BE2C (cell line): ENCODE data around the gene SPOCK2.

ENCODE experiments used
- DNase-seq: peaks from one replicate; pipeline ENCODE4 v3.0.0-alpha.2; 2020
- H3K27me3 ChIP-seq: fragments of 250-450 bp; sonication (Bioruptor Pico); 2 replicates; pipeline ENCODE4 v1.5.1; 2020; ENCODE audit warnings: mild to moderate bottlenecking
- H3K36me3 ChIP-seq: fragments of 250-450 bp; sonication (Bioruptor Pico); 2 replicates; pipeline ENCODE4 v1.5.1; 2020; ENCODE audit warnings: mild to moderate bottlenecking
- H3K4me1 ChIP-seq: fragments of 250-450 bp; sonication (Bioruptor Pico); 2 replicates; pipeline ENCODE4 v1.5.1; 2020
- H3K4me3 ChIP-seq: 2 replicates; pipeline ENCODE4 v1.5.1; 2011; ENCODE audit warnings: low read depth, low read length
- H3K9me3 ChIP-seq: fragments of 250-450 bp; sonication (Bioruptor Pico); 2 replicates; pipeline ENCODE4 v1.5.1; 2020
- CTCF ChIP-seq: IDR thresholded peaks from 2 replicates; pipeline ENCODE4 v1.5.1; 2012; ENCODE audit warnings: mild to moderate bottlenecking, low read depth, low read length

SPOCK2 gene

GRCh38 chr10:72041491-72041890 is 46.9 kb downstream of the SPOCK2 start:
- Histone ChIP-seq H3K9me3 (no peaks in the 10 kb centered on the region), H3K4me3 (no peak overlapping the region), H3K4me1 (peaks cover 7% of the 10 kb centered on the region), H3K27me3 (no peaks in the 10 kb centered on the region), H3K36me3 (no peaks in the 10 kb centered on the region)
- TF ChIP-seq CTCF: no peak
- no peak for DNase-seq

GRCh38 chr10:72039377-72039776 is 49.0 kb downstream of the SPOCK2 start:
- TF ChIP-seq CTCF: no peak
- Histone ChIP-seq H3K4me3 (no peak overlapping the region), H3K27me3 (no peaks in the 10 kb centered on the region), H3K36me3 (no peaks in the 10 kb centered on the region), H3K9me3 (no peaks in the 10 kb centered on the region), H3K4me1 (peaks cover 1% of the 10 kb centered on the region)
- DNase-seq: no peak

- DNase-seq: no peak
- H3K9me3 ChIP-seq: no peaks in the 10 kb centered on the region
- TF ChIP-seq CTCF: no peak
- no peaks in the 10 kb centered on the region for H3K36me3 ChIP-seq
- no peaks in the 10 kb centered on the region for H3K27me3 ChIP-seq
- H3K4me3 ChIP-seq: no peak overlapping the region
- no peaks in the 10 kb centered on the region for H3K4me1 ChIP-seq
Measured at GRCh38 chr10:72038458-72039001, 49.8 kb downstream of the SPOCK2 start.

- Histone ChIP-seq H3K9me3 (no peaks in the 10 kb centered on the region), H3K27me3 (no peaks in the 10 kb centered on the region), H3K36me3 (no peaks in the 10 kb centered on the region), H3K4me1 (no peaks in the 10 kb centered on the region), H3K4me3 (no peak overlapping the region)
- TF ChIP-seq CTCF: no peak
- DNase-seq: no peak
Measured at GRCh38 chr10:72037811-72038210, 50.5 kb downstream of the SPOCK2 start.

- no peak for DNase-seq
- no peak for TF ChIP-seq CTCF
- Histone ChIP-seq H3K4me3 (no peak overlapping the region), H3K27me3 (no peaks in the 10 kb centered on the region), H3K36me3 (no peaks in the 10 kb centered on the region), H3K9me3 (no peaks in the 10 kb centered on the region), H3K4me1 (no peaks in the 10 kb centered on the region)
Measured at GRCh38 chr10:72037266-72037665, 51.1 kb downstream of the SPOCK2 start.

- H3K4me1 ChIP-seq: no peaks in the 10 kb centered on the region
- H3K4me3 ChIP-seq: no peak overlapping the region
- no peak for DNase-seq
- no peaks in the 10 kb centered on the region for H3K27me3 ChIP-seq
- no peak for TF ChIP-seq CTCF
- H3K9me3 ChIP-seq: no peaks in the 10 kb centered on the region
- H3K36me3 ChIP-seq: no peaks in the 10 kb centered on the region
Measured at GRCh38 chr10:72035252-72035887, 53.0 kb downstream of the SPOCK2 start.
